K562 (cell line): ENCODE data around the gene TLR5. TPM values are rescaled to one million over a fixed set of nuclear protein-coding genes. Genes with fewer than 3 reads are reported as not detected.

Experiments used
- CHD4 ChIP-seq: fragments of 200-600 bp; sonication (generic); IDR thresholded peaks from 3 replicates; pipeline ENCODE4 v1.6.1; 2012; ENCODE audit warnings: low read depth, mild to moderate bottlenecking, mixed read lengths, low read length, inconsistent platforms; ENCODE audit not compliant: insufficient read depth, insufficient replicate concordance, poor library complexity, severe bottlenecking
- DDX20 ChIP-seq: fragments of 450-650 bp; IDR thresholded peaks from 2 replicates; pipeline ENCODE4 v1.6.1; 2016; ENCODE audit warnings: missing genetic modification characterization, low read depth, mild to moderate bottlenecking, missing compliant biosample characterization, moderate library complexity
- HDAC3 ChIP-seq: fragments of 450-650 bp; IDR thresholded peaks from 2 replicates; pipeline ENCODE4 v1.6.1; 2018; ENCODE audit warnings: borderline replicate concordance, mild to moderate bottlenecking, moderate library complexity; ENCODE audit not compliant: partially characterized antibody
- KLF1 ChIP-seq: fragments of 450-650 bp; IDR thresholded peaks from 2 replicates; pipeline ENCODE4 v1.6.1; 2016; ENCODE audit warnings: missing genetic modification characterization, missing compliant biosample characterization
- MAFG ChIP-seq: fragments of 450-650 bp; conservative IDR thresholded peaks from 2 replicates; pipeline ENCODE4 v1.6.1; 2016; ENCODE audit warnings: missing genetic modification characterization, missing compliant biosample characterization
- POLR3G ChIP-seq: IDR thresholded peaks from 2 replicates; pipeline ENCODE4 v1.6.1; 2011; ENCODE audit not compliant: insufficient read length, insufficient replicate concordance; ENCODE audit errors: extremely low read depth
- SNRNP70 ChIP-seq: fragments of 200-400 bp; formaldehyde crosslinking; optimal IDR thresholded peaks from 2 replicates; pipeline ENCODE3; 2017; ENCODE audit warnings: low read depth, low read length
- U2AF2 ChIP-seq: fragments of 200-400 bp; formaldehyde crosslinking; optimal IDR thresholded peaks from 2 replicates; pipeline ENCODE3; 2017; ENCODE audit warnings: low read depth, mild to moderate bottlenecking, low read length
- ZNF347 ChIP-seq: fragments of 450-650 bp; formaldehyde crosslinking; IDR thresholded peaks from 2 replicates; pipeline ENCODE4 v1.4.0; 2020; ENCODE audit warnings: low read depth, mild to moderate bottlenecking, moderate library complexity
- ZNF696 ChIP-seq: fragments of 250-450 bp; sonication (Bioruptor Pico); conservative IDR thresholded peaks from 2 replicates; pipeline ENCODE4 v1.4.0; 2020; ENCODE audit warnings: mild to moderate bottlenecking, moderate library complexity
- ZNF778 ChIP-seq: fragments of 450-650 bp; formaldehyde crosslinking; IDR thresholded peaks from 2 replicates; pipeline ENCODE4 v1.4.0; 2020; ENCODE audit warnings: mild to moderate bottlenecking, moderate library complexity
- polyA plus RNA-seq, 8 experiments: library from polyadenylated mRNA; depleted of rRNA in 4 of 8; stranded (reverse) in 5 of 8; unstranded in 3 of 8; fragments of >200 nt; fragmentation: Nextera tagmentation in 2 of 8; fragmentation: Illumina TruSeq in 1 of 8; extraction: Ambion mirVana in 2 of 8; extraction: Trizol in 1 of 8; gene quantifications; 2 replicates each; pipeline versions ENCODE4 v1.2.1 to v1.2.3, GENCODE V29; 2011 to 2014; ENCODE audit warnings: inconsistent platforms in 1 of 8, missing spikeins in 1 of 8
- total RNA-seq, 7 experiments: library from RNA; depleted of rRNA in 6 of 7; stranded (reverse); fragments of >200 nt in 6 of 7; fragmentation: Illumina TruSeq in 2 of 7; extraction: Trizol in 2 of 7; gene quantifications; 2 replicates each; pipeline versions ENCODE4 v1.2.1 to v1.2.3, GENCODE V29; 2011 to 2021; ENCODE audit warnings: low replicate concordance in 1 of 7
- TF ChIP-seq, protein P1 (sequence below): sonication (generic); formaldehyde crosslinking; IDR thresholded peaks from 2 replicates; pipeline ENCODE4 v1.8.0; 2023; ENCODE audit warnings: missing genetic modification reagents, mild to moderate bottlenecking, borderline replicate concordance
- TF ChIP-seq, protein P2 (sequence below): fragments of 450-650 bp; formaldehyde crosslinking; IDR thresholded peaks from 2 replicates; pipeline ENCODE4 v1.4.0; 2020; ENCODE audit warnings: mild to moderate bottlenecking
- TF ChIP-seq, protein P3 (sequence below): fragments of 200-800 bp; sonication (Bioruptor generic); IDR thresholded peaks from 2 replicates; pipeline ENCODE4 v1.6.1; 2017; ENCODE audit warnings: missing genetic modification characterization, missing compliant biosample characterization
- TF ChIP-seq, protein P4 (sequence below): IDR thresholded peaks from 2 replicates; pipeline ENCODE4 v1.6.1; 2011; ENCODE audit not compliant: insufficient read length; ENCODE audit errors: extremely low read depth
- TF ChIP-seq, protein P5 (sequence below): IDR thresholded peaks from 2 replicates; pipeline ENCODE4 v1.6.1; 2014; ENCODE audit warnings: antibody characterized with exemption

TLR5 gene
- total and polyA plus RNA-seq, 9 of the 15 experiments (the other 6 are each of a cell fraction or from before 2014, with no cell fraction given) = 0.93 to 7.4 (median 1.9) TPM

DNA sequence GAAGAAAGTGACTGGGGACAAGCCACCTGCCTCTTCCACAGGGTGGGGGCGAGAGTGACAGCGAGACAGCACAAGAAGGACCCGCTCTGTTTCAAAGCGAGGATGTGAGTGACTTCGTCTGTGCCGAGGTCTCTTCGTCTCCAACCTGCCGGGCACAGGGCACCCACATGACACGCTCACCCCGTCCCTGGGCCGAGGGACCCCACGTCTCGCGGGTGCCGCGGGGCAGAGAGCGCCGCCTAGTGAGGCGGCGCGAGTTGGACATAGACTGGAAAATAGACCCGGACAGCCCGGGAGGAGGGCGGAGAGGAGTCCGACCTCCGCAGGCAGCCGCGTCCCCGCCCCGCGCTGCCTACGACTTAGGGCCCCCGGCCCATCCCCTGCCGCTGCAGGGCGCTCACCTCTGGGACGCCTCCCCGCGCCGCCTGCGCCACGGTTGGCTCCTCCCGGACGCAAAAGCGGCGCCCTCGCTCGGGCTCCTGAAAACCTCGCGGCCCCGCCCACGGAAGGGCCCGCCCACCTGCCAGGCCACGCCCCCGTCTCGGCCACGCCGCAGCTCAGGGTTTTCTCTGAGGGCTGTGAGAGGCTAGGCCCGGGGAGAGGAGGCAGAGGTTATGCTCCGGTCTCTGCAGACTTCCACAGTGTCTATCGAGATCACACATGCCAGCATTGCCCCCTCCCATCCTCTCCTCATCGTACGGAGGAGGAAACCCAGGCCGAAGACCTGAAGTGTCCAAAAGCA, at the start of gene TLR5 (continued):
- TF ChIP-seq, protein P1, sequence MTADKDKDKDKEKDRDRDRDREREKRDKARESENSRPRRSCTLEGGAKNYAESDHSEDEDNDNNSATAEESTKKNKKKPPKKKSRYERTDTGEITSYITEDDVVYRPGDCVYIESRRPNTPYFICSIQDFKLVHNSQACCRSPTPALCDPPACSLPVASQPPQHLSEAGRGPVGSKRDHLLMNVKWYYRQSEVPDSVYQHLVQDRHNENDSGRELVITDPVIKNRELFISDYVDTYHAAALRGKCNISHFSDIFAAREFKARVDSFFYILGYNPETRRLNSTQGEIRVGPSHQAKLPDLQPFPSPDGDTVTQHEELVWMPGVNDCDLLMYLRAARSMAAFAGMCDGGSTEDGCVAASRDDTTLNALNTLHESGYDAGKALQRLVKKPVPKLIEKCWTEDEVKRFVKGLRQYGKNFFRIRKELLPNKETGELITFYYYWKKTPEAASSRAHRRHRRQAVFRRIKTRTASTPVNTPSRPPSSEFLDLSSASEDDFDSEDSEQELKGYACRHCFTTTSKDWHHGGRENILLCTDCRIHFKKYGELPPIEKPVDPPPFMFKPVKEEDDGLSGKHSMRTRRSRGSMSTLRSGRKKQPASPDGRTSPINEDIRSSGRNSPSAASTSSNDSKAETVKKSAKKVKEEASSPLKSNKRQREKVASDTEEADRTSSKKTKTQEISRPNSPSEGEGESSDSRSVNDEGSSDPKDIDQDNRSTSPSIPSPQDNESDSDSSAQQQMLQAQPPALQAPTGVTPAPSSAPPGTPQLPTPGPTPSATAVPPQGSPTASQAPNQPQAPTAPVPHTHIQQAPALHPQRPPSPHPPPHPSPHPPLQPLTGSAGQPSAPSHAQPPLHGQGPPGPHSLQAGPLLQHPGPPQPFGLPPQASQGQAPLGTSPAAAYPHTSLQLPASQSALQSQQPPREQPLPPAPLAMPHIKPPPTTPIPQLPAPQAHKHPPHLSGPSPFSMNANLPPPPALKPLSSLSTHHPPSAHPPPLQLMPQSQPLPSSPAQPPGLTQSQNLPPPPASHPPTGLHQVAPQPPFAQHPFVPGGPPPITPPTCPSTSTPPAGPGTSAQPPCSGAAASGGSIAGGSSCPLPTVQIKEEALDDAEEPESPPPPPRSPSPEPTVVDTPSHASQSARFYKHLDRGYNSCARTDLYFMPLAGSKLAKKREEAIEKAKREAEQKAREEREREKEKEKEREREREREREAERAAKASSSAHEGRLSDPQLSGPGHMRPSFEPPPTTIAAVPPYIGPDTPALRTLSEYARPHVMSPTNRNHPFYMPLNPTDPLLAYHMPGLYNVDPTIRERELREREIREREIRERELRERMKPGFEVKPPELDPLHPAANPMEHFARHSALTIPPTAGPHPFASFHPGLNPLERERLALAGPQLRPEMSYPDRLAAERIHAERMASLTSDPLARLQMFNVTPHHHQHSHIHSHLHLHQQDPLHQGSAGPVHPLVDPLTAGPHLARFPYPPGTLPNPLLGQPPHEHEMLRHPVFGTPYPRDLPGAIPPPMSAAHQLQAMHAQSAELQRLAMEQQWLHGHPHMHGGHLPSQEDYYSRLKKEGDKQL = peak; percentile 91; the same call in 1 of the 2 replicates
- TF ChIP-seq, protein P2, sequence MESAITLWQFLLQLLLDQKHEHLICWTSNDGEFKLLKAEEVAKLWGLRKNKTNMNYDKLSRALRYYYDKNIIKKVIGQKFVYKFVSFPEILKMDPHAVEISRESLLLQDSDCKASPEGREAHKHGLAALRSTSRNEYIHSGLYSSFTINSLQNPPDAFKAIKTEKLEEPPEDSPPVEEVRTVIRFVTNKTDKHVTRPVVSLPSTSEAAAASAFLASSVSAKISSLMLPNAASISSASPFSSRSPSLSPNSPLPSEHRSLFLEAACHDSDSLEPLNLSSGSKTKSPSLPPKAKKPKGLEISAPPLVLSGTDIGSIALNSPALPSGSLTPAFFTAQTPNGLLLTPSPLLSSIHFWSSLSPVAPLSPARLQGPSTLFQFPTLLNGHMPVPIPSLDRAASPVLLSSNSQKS (CRISPR knock-in tag) = no peak
- TF ChIP-seq HDAC3 = no peak
- TF ChIP-seq, protein P3, sequence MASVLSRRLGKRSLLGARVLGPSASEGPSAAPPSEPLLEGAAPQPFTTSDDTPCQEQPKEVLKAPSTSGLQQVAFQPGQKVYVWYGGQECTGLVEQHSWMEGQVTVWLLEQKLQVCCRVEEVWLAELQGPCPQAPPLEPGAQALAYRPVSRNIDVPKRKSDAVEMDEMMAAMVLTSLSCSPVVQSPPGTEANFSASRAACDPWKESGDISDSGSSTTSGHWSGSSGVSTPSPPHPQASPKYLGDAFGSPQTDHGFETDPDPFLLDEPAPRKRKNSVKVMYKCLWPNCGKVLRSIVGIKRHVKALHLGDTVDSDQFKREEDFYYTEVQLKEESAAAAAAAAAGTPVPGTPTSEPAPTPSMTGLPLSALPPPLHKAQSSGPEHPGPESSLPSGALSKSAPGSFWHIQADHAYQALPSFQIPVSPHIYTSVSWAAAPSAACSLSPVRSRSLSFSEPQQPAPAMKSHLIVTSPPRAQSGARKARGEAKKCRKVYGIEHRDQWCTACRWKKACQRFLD (CRISPR knock-in tag) = no peak
- no peak for TF ChIP-seq POLR3G
- no peak for TF ChIP-seq ZNF696
- TF ChIP-seq U2AF2 = no peak
- TF ChIP-seq DDX20 (tag) = no peak
- no peak for TF ChIP-seq SNRNP70
- TF ChIP-seq ZNF778 (CRISPR knock-in tag) = no peak
- 0 out of 2 replicates have a peak, but pooled peaks have one; percentile 30 for TF ChIP-seq ZNF347
- TF ChIP-seq KLF1 (tag) = 0 out of 2 replicates have a peak, but pooled peaks have one; percentile 38
- no peak for TF ChIP-seq MAFG (tag)
- TF ChIP-seq, protein P4, sequence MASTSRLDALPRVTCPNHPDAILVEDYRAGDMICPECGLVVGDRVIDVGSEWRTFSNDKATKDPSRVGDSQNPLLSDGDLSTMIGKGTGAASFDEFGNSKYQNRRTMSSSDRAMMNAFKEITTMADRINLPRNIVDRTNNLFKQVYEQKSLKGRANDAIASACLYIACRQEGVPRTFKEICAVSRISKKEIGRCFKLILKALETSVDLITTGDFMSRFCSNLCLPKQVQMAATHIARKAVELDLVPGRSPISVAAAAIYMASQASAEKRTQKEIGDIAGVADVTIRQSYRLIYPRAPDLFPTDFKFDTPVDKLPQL = no peak
- TF ChIP-seq, protein P5, sequence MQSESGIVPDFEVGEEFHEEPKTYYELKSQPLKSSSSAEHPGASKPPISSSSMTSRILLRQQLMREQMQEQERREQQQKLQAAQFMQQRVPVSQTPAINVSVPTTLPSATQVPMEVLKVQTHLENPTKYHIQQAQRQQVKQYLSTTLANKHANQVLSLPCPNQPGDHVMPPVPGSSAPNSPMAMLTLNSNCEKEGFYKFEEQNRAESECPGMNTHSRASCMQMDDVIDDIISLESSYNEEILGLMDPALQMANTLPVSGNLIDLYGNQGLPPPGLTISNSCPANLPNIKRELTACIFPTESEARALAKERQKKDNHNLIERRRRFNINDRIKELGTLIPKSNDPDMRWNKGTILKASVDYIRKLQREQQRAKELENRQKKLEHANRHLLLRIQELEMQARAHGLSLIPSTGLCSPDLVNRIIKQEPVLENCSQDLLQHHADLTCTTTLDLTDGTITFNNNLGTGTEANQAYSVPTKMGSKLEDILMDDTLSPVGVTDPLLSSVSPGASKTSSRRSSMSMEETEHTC = no peak
- no peak for TF ChIP-seq CHD4
